NCI-H1417 (cell line): ENCODE data around the gene ST7.
"Not testable (repeated sequence)": the region's sequence is repeated elsewhere in the genome, so short reads cannot be mapped to it uniquely, and the experiment has no call there.

Source experiments
- DNase-seq, 3 experiments: peaks; one replicate each; lab custom pipeline; 2025; lab: John Stamatoyannopoulos, UW

The ST7 gene

GRCh38 chr7:117009705-117010361, 56.5 kb downstream of the ST7 start:
- no peak for DNase-seq

- no peak for DNase-seq
Observed at GRCh38 chr7:117010375-117011133, 57.3 kb downstream of the ST7 start.

DNA sequence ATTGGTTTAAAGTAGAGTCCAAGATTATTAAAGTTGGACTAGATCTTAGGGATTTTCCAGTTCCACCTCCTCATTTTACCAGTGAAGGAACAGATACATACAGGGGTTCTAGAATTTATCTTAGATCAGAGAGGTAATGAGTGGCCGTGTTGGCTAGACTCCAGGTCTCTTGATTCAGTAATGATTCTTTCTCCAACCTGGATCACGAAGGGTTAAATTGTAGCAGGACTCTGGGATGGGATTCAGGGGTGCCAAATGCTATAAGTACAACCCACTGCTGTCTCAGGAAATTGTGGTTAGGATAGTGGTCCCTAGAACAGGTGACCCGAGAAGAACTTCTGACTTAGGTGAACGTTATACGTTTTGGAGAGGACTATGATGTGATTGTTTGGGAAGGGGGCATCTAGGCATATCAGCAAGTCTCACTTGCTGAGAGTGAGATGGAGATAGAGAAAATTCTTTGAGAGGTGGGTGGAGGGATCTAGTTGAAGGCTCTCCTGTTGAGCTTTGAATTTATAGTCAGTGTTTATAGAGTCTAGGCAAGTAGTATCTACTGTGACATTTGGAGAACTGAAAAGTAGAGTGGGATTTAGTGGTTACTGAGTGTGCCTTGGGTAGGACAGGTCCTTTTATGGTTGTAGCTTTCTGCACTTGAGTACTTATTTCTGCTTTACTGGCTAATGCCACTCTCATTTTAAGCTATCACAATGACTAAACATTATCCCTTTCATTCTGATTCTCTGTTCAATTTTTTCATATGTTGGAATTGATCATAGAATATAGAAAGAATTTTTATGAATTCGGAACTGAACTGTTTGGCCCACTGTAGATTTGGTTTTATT, 58.3 kb downstream of the ST7 start:
- peak in 1 of 3 experiments; percentile 25 for DNase-seq

GRCh38 chr7:117012284-117012683, 59.0 kb downstream of the ST7 start:
- no peak for DNase-seq

GRCh38 chr7:117012696-117013095, 59.4 kb downstream of the ST7 start:
- peak in 2 of 3 experiments; percentile 46 to 61 for DNase-seq

- DNase-seq = no peak
Observed at GRCh38 chr7:117014099-117014656, 60.9 kb downstream of the ST7 start.

DNA sequence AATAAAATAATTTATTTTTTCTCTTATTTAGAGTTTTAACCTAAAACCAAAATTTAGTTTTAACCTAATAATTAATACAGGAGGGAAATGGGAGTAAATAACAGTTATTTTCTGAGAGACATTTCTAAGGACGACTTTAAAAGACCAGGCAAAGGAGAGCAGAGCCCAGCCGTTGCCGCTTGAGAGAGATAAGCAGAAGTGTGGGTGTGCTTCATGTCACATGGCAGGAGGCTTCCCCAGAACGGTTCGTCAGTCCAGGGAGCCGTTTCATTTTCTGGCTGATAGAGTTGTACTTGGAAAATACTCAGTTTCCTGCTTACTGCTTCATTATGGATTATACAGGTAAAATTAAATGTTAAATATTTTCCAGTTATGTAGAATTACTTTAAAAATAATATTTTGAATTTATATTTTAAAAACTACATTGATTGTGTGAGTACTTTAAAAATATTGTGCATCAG, 61.4 kb downstream of the ST7 start:
- peak in 1 of 3 experiments; percentile 80 for DNase-seq

DNA sequence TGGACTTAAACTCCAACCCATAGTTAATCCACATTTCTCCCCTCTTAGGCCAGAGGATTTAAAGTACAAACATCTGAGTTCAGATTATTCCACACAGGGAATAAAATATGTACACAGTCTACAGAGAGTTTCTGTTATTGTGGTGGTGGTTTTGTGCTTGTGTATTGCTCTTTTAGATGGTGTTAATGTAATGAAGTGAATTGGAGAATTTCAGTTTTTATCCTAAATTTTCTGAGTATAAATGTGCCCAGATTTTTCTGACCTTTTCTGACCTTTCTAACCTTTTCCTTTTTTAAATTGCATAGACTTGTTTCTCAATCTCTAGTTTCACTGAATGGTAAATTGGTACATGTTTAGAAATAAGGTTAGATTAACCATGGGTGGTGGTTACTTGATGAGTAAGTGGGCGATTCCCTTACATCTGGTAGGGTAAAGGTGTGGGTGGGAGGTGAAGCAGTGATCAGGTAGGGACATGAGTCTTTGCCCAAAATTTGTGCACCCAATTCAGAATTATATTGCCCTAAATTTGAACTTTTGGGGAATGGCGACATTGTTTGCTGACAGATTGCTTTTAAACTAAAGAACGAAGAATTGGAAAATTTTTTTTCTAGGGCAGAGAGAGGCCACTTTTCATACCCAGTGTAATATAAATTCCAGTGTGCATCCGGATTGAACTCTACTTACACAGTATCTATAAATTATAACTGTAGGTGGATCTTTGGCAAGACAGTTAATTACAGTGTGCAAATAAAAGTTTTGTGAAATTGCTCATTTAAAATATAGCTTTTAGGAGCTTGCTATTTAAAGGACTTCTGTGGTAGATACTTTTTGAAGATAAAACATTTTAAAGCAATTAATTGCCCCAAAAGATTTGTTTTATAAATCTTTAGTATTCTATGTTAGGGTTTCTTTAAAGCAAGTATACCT, 62.2 kb downstream of the ST7 start:
- DNase-seq = no peak

DNA sequence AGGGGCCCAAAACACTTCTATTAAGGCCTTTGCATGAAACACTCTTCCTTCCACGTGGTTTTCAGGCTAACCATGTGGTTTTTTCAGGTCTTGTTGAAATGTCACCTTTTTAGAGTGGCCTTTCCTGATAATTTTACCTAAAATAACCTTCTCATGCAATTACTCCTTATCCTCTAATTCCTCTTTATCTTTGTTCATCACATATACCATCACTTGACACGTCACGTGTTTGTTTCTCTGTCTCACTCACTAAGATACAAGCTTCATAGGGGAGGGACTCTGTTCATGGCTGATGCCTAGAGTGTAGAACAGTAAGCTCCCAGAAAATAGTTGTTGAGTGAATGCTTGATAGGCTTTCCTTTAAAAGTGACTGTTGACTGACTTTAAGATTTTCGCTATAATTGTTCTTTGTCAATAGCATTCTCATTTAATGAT, 63.7 kb downstream of the ST7 start:
- no peak for DNase-seq

DNA sequence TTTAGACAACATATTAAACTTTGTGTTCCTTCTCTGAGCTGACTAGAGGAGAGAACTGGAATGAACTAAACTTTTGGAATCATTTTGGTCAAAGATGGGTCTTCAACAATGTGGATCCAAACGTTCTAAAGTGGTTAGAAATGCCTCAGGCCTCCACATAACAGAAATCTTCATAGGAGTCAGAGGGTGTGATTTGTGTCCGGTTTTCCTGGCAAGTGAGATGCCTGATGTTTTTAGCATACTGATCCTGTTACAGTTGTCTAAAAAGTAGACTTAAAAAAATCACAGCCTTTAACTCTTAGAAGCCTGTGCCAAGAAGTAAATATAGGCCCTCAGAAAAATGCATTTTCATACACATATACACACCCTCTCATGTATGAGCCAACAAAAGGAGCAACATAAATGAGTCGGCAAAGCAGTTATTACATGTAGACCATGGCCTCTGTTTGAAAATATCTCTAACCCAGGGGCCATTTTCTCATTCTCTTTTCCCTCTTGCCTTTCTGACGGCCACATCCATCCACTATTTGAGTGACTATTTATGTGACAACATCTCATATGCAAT, 64.5 kb downstream of the ST7 start:
- no peak for DNase-seq

- DNase-seq = no peak
Observed at GRCh38 chr7:117018713-117019112, 65.4 kb downstream of the ST7 start.

- no peak for DNase-seq
Observed at GRCh38 chr7:117019287-117019686, 66.0 kb downstream of the ST7 start.

DNA sequence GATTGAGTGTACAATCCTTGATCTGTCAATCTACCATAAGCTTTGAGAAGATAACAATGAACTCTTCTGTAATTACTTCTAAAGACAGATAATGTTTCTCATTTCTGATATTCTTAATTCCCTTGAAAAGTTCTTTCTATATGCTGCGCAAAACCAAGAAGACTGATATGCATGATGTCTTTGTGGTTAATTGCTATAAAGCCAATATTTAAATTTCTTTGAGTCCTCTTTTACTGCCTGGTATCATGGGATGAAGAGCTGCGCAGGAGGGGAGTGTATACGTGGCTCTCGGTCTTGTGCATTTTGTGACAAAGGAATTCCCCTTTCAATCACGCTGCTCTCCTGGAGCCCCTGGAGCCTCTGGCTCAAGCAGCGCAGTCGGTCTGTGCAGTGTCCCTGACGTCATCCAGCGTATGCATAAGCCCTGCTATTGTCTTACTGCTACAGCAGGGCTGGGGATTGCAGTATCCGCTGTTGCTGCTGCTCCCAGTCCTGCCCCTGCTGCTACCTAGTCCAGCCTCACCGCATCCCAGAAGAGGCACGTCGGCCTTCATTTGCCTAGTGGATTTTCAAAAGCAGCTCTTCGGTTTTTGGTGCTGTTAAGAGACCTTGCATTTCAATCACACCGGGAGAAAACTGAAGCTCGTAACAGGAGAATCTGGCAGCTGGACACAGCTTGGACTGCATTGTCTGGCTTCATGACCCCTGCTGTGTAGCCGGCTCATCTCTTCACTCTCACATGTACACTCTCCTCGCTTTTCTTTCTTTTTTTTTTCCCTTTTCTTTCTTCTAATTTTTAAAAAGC, 66.7 kb downstream of the ST7 start:
- peak; percentile 91 to 97 (median 93) for DNase-seq

DNA sequence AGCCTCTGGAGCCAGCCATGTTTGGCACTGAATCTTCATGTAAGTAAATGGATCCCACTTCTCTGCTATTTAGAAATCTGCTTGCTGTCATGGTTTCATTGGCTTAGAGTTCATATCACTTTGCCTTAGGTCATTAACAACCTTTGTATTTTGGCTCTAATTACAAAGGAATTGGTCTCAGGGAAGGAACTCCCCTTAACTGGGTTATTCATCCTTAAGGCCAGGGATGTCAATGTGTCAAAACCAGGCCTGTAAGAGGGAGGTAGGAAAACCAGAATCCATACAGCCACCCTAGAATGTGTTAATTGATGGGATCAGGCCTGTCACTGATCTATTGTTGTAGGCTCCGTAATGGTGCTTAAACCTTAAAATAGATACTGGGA, 67.3 kb downstream of the ST7 start:
- peak; percentile 70 to 91 (median 72) for DNase-seq

DNA sequence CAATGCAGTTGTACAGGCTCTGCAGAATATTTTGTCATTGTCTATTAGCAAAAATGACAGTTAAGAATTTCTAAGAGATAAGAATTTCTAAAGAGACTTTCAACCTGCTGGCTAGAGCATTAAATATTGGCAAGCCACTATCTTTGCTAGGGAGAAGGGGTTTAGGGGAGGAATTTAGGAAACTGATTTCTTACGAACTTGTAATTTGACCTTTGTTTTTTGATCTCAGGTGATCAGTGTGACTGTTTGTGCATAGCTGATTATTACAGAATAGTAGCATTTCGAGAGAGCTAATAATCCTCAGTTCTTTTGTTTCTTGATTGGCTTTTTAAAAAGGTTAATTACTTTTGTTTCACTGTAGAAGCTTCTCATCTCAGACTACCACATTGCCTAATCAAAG, 68.1 kb downstream of the ST7 start:
- peak in 1 of 3 experiments; percentile 52 for DNase-seq

DNA sequence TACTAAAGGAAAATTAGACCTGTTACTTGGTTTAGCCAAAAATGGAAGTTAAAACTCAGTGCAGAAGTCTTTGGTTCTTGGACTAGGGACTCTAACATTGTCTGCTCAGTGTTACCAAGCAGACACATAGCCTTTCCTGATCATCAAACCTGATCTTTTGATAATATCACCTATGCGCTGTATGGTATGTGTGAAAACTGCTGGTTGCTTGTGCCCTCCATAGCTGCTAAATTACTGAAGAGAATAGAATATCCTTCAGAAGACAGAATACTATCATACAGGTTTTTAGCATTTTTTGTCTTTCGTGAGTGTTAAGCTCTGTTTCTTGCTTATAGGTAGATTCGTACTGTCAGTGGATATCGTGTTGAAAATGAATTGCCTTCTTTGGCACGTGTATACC, 68.7 kb downstream of the ST7 start:
- DNase-seq = peak in 1 of 3 experiments; percentile 30

- no peak for DNase-seq
Observed at GRCh38 chr7:117023325-117023854, 70.1 kb downstream of the ST7 start.

- no peak for DNase-seq
Observed at GRCh38 chr7:117024811-117025210, 71.5 kb downstream of the ST7 start.

DNA sequence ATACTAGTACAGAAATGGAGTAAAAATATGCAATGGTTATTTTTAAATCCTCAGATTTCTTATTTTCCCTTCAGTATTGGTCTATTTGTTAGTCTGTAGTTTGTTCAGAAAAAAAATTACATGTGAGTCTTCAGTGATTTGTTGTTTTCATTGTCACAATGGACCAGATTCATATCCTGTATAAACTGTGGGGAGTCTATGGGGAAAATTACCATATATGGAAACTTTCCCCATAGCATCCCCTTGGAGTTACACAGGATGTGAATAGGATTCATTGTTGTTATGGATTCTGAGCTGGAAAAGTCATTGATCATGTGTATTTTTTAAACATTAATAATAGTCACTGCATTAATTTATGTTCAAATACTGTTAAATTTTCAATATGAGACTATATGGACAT, 72.6 kb downstream of the ST7 start:
- DNase-seq = no peak

GRCh38 chr7:117030346-117030745, 77.0 kb downstream of the ST7 start:
- DNase-seq = not testable (repeated sequence)
